Measurements from ENCODE around the gene LEFTY2.

Gene LEFTY2

GRCh38 chr1:225918280-225918679 lies 22.7 kb downstream of the LEFTY2 start:
- H3K27ac ChIP-seq, result no peak overlapping the region
- no peak for TF ChIP-seq ZFX (IDR thresholded peaks at IDR 0.05)
- TF ChIP-seq CTCF (conservative IDR thresholded peaks at IDR 0.05), result no peak

- no peak for TF ChIP-seq ZFX (IDR thresholded peaks at IDR 0.05)
- TF ChIP-seq CTCF (conservative IDR thresholded peaks at IDR 0.05), result no peak
- no peak overlapping the region for H3K27ac ChIP-seq
Observed at GRCh38 chr1:225917536-225917935, 23.5 kb downstream of the LEFTY2 start.

- no peak overlapping the region for H3K27ac ChIP-seq
- no peak for TF ChIP-seq ZFX (IDR thresholded peaks at IDR 0.05)
- no peak for TF ChIP-seq CTCF (conservative IDR thresholded peaks at IDR 0.05)
Observed at GRCh38 chr1:225917101-225917500, 23.9 kb downstream of the LEFTY2 start.

- TF ChIP-seq ZFX (IDR thresholded peaks at IDR 0.05) (no peak), CTCF (conservative IDR thresholded peaks at IDR 0.05) (no peak)
- H3K27ac ChIP-seq, result no peak overlapping the region
Observed at GRCh38 chr1:225915538-225915991, 25.5 kb downstream of the LEFTY2 start.

GRCh38 chr1:225914947-225915346 lies 26.1 kb downstream of the LEFTY2 start:
- H3K27ac ChIP-seq, result no peak overlapping the region
- TF ChIP-seq ZFX (IDR thresholded peaks at IDR 0.05), result no peak
- no peak for TF ChIP-seq CTCF (conservative IDR thresholded peaks at IDR 0.05)

GRCh38 chr1:225914391-225914790 lies 26.6 kb downstream of the LEFTY2 start:
- TF ChIP-seq CTCF (conservative IDR thresholded peaks at IDR 0.05), result no peak
- no peak for TF ChIP-seq ZFX (IDR thresholded peaks at IDR 0.05)
- H3K27ac ChIP-seq, result no peak overlapping the region

- TF ChIP-seq CTCF (conservative IDR thresholded peaks at IDR 0.05) (peak; percentile 87), ZFX (IDR thresholded peaks at IDR 0.05) (no peak)
- H3K27ac ChIP-seq, result no peak overlapping the region
Observed at GRCh38 chr1:225911191-225912130, 29.6 kb downstream of the LEFTY2 start.

Measured in C4-2B (cell line).